AG20443 (cell line): ENCODE data around the gene KRT37.
A peak's percentile ranks its signal among the peaks of the same experiment; 100 is the strongest.

Source experiments
- DNase-seq: peaks from one replicate; pipeline ENCODE4 v3.0.0; 2012; ENCODE audit warnings: low spot score, mixed read lengths

Gene KRT37

GRCh38 chr17:41424111-41424635, at the start of gene KRT37:
Gene KRT37, minus strand, starts transcription at chr17:41424585. Its CDS starts 62 bp downstream, at chr17:41424523.
- no peak for DNase-seq

- DNase-seq, result no peak
These were observed 44.0 kb upstream of the KRT37 start for GRCh38 chr17:41468346-41468745.

- no peak for DNase-seq
These were observed 43.2 kb upstream of the KRT37 start for GRCh38 chr17:41467561-41467960.

- DNase-seq, result no peak
These were observed 42.6 kb upstream of the KRT37 start, which contains the start of gene KRT32 for GRCh38 chr17:41466988-41467387. Gene KRT32, minus strand, starts transcription at chr17:41467386. Its CDS starts 61 bp downstream, at chr17:41467325.

DNA sequence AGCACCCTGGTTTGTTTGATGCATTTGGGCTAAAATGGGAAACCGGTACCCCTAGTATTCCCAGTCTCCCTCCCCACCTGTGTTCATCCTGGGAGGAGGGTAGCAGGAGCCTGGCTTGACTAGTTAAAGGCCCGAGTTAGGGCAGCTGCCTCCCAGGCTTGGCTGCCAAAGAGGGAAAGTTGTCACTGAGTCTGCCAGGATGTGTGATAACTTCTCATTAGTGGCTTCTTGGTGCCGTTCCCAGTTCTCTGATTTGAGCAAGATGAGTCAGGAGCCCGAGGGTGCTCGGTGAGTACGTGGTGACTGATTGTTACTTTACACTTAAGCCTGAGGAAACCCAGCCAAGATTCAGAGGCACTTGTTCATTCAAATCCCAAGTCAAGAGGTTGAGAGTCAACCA, 40.3 kb upstream of the KRT37 start:
- DNase-seq, result peak; percentile 92

DNA sequence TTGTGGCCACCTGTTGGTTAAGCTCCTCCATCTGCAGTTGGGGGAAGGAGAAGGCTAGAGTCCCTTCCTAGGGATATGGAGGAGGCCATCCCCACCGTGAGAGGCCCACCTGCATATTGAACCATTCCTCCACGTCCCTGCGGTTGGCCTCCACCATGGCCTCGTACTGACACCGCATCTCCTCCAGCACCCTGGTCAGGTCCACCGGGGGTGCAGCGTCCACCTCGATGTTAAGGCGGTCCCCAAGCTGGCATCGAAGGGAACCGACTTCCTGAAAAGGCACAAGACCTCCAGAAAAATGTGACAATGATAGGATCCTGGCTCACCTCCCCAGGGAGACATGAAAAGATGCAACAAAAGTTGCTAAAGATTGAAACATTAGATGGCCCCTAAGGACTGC, 39.8 kb upstream of the KRT37 start:
- DNase-seq, result no peak

- DNase-seq, result no peak
These were observed 39.4 kb upstream of the KRT37 start for GRCh38 chr17:41463746-41464145.

GRCh38 chr17:41462705-41463104, 38.3 kb upstream of the KRT37 start:
- DNase-seq, result no peak

DNA sequence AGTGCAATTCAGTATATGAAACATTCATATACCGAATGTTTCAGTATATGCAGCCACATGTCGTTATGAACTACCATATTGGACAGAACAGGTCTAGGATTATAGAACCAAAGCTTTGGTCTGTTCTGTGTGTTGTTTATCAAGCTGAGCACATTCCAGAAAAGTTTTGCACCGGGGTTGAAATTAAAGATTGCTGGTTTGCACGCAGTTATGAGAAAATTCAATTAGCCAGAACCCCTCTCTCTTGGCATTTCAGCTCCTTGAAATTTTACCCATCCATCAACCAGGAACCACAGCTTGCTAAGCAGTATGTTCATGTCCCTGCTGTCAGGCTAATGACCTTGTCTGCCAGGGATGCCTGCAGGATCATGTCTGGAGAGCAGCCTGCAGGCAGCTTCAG, 33.3 kb upstream of the KRT37 start:
- DNase-seq, result no peak

- no peak for DNase-seq
These were observed 31.8 kb upstream of the KRT37 start for GRCh38 chr17:41456204-41456603.

- peak; percentile 36 for DNase-seq
These were observed 30.9 kb upstream of the KRT37 start for GRCh38 chr17:41455236-41455635.

GRCh38 chr17:41453066-41453465, 28.7 kb upstream of the KRT37 start:
- DNase-seq, result no peak

DNA sequence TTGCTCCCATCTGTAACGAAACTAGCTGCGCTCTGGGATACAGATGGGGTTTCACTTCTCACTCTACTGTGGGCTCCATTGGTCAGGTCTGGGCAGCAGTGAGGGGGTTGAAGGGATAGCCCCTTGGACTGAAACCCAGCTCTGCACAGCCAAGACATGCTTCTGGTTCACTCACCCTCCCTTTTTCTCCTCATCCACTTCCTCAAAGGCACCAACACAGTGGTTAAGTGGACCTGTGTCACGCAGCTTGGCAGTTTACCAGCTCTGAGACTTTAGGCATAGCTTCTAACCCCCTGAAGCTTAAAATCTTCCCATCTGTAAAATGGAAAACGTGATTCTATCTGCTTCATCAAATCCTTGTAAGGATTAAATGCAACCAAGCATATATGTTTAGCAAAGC, 27.9 kb upstream of the KRT37 start:
- DNase-seq, result no peak

DNA sequence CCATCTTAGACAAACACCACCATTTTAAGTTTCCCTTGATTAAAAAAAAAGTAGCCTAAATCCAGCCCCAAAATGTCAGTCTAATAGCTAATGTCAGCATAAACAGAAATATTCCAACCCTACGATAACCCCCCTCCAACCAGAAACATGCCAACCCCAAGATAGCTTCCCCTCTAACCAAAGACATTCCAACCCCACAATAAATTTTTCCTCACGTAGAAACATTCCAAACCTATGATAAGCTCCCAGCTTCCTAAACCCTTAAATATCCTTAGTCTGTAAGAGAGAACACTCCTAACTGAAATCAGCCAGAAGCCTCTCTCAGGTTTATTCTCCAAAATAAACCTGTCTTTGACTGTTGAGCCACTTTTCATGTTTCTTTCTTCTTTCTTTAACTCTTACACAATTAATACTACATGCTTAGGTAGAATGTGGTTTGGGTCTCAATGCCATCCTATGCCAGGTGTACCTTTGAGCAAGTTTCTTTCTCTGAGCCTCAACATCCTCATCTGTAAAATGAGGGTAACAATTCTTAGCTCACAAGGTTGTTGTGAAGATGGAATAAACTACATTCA, 26.9 kb upstream of the KRT37 start:
- DNase-seq, result no peak

GRCh38 chr17:41449008-41449407, 24.6 kb upstream of the KRT37 start:
- DNase-seq, result no peak

GRCh38 chr17:41448506-41448905, 24.1 kb upstream of the KRT37 start:
- no peak for DNase-seq

GRCh38 chr17:41446806-41447205, 22.4 kb upstream of the KRT37 start:
- DNase-seq, result no peak

DNA sequence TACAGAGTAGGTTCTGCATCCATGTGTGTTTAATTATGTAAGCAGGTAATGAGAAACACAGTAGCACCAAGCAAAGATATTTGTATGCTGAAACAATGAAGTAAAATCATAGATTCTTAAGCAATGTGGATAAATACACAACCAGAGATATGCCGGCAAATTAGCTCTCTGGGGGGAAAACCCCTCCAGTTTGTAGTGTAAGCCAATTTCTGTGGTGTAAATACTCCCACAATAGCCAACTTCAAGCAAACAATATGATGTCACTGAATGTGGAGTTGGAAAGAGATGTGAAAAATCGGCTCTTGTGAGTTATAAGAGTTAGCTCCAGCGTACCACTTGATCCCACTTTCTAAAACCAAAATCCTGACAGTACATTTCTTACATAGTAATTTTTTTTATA, 20.3 kb upstream of the KRT37 start:
- no peak for DNase-seq

- DNase-seq, result peak; percentile 56
These were observed 19.8 kb upstream of the KRT37 start for GRCh38 chr17:41444186-41444585.

GRCh38 chr17:41442739-41443138, 18.4 kb upstream of the KRT37 start:
- DNase-seq, result peak; percentile 73

DNA sequence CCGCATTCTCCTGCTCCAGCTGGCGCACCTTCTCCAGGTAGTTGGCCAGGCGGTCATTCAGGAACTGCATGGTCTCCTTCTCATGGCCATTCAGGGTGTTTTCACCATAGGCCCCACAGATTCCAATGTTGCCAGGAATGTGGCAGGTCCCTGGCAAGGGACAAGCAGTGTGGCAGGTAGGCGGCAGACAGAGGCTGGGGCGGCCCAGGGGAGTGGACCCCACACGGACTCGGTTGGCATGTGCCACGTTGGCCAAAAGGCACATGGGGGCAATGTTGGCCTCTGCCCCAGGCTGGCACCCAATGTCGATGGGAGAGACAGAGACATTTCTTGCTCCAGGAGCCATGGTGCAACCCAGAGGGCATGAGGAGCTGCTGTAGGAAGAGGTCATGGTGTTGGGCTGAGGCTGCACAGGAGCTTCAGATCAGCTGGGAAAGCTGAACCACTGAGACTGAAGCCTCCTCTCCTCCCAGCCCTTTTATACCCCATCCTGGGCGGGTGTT, 16.2 kb upstream of the KRT37 start, which contains the start of gene KRT38:
TSS of gene KRT38 (minus strand) at position 453 of the 503 bp plus-strand sequence. CDS start at position 391, 62 bp downstream.
- no peak for DNase-seq

- DNase-seq, result no peak
These were observed 15.0 kb upstream of the KRT37 start for GRCh38 chr17:41439375-41439774.

DNA sequence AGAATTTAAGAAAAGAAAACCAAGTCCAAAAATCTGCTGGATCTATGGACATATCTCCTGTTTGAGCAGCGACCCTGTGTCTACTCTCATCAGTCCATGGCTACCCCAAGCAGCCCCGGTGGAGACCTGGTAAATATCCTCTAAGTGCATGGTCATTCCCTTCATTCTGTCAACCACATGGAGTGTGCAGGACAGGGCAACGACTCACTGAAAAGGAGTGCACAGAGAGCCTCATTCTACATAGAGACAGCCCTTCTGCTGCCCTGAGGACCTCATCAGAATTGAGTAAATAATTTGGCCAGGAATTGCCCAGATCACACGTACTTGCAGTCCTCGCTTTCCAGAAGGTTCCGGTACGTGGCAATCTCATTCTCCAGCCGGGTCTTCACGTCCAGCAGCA, 13.4 kb upstream of the KRT37 start:
- no peak for DNase-seq

DNA sequence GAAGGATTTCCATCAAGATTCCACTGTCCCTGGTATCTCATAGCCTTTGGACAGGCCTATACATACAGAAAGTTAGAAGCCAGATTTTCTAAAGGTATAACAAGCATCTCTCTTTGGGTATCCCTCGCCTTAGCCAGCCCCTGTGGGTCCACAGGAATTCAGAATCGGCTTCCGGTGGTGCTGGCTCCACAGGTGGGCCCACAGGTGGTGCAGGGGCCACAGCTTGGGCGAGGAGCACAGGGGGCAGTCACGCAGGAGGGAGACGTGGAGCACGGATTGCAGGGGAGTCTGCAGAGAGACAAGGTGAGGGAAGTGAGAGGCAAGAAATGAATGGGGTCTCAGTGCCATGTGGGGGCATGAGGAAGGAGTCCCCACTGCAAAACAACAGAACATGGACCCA, 12.9 kb upstream of the KRT37 start:
- no peak for DNase-seq
